Measurements from ENCODE around the gene SPEF1.

SPEF1 gene

GRCh38 chr20:3747471-3747870 lies 33.8 kb downstream of the SPEF1 start:
- ChIA-PET CTCF (interaction anchor here (0.8 to 4.3 kb wide), 7 partner anchors 11 to 325 kb away, joined by 3 to 21 read pairs (median 4); no protein-coding TSS in a partner anchor), POLR2A (no interaction called here)
- no peak for DNase-seq (ENCODE audit: extremely low spot score)
- TF ChIP-seq CTCF (IDR thresholded peaks at IDR 0.05; ENCODE audit: control extremely low read depth, extremely low read depth, low read depth, missing control alignments): no peak

GRCh38 chr20:3745686-3746173 lies 35.5 kb downstream of the SPEF1 start:
- ChIA-PET CTCF (interaction anchor here (1.2 to 6.0 kb wide), 5 partner anchors 8 to 69 kb away, joined by 3 to 23 read pairs (median 5); partner anchors contain the start of gene ADISSP), POLR2A (no interaction called here)
- TF ChIP-seq CTCF (IDR thresholded peaks at IDR 0.05; ENCODE audit: control extremely low read depth, extremely low read depth, low read depth, missing control alignments): no peak

GRCh38 chr20:3744806-3745685 lies 36.2 kb downstream of the SPEF1 start:
- CTCF ChIA-PET: interaction anchor here (1.2 to 6.0 kb wide), 6 partner anchors 9 to 69 kb away, joined by 3 to 23 read pairs (median 4); partner anchors contain the start of gene ADISSP
- no peak for TF ChIP-seq CTCF (IDR thresholded peaks at IDR 0.05; ENCODE audit: control extremely low read depth, extremely low read depth, low read depth, missing control alignments)
- POLR2A ChIA-PET: interaction anchor here (0.5 kb wide), 1 partner anchor 35 kb away, joined by 7 read pairs; no protein-coding TSS in a partner anchor
- DNase-seq (ENCODE audit: extremely low spot score): no peak

More at GRCh38 chr20:3745686-3746173, 35.5 kb downstream of the SPEF1 start:
- no peak for DNase-seq (ENCODE audit: extremely low spot score)

- POLR2A ChIA-PET: no interaction called here
- TF ChIP-seq CTCF (IDR thresholded peaks at IDR 0.05; ENCODE audit: control extremely low read depth, extremely low read depth, low read depth, missing control alignments): no peak
- DNase-seq (ENCODE audit: extremely low spot score): no peak
- CTCF ChIA-PET: interaction anchor here (0.9 to 6.0 kb wide), 5 partner anchors 10 to 341 kb away, joined by 3 to 23 read pairs (median 9); no protein-coding TSS in a partner anchor
These were observed 37.2 kb downstream of the SPEF1 start for GRCh38 chr20:3744037-3744436.

GRCh38 chr20:3743251-3743650 lies 38.0 kb downstream of the SPEF1 start:
- DNase-seq (ENCODE audit: extremely low spot score): no peak
- ChIA-PET CTCF (interaction anchor here (0.9 to 6.0 kb wide), 3 partner anchors 11 to 342 kb away, joined by 4 to 23 read pairs (median 12); no protein-coding TSS in a partner anchor), POLR2A (no interaction called here)
- TF ChIP-seq CTCF (IDR thresholded peaks at IDR 0.05; ENCODE audit: control extremely low read depth, extremely low read depth, low read depth, missing control alignments): no peak

- CTCF ChIA-PET: interaction anchor here (1.5 to 6.0 kb wide), 4 partner anchors 12 to 64 kb away, joined by 3 to 23 read pairs (median 14); no protein-coding TSS in a partner anchor
- no peak for DNase-seq (ENCODE audit: extremely low spot score)
- POLR2A ChIA-PET: no interaction called here
- TF ChIP-seq CTCF (IDR thresholded peaks at IDR 0.05; ENCODE audit: control extremely low read depth, extremely low read depth, low read depth, missing control alignments): no peak
These were observed 39.3 kb downstream of the SPEF1 start for GRCh38 chr20:3741836-3742458.
